ENCODE data around the gene C22orf31. TPM values are rescaled to one million over a fixed set of nuclear protein-coding genes. Genes with fewer than 3 reads are reported as not detected.

Gene C22orf31
- total RNA-seq, 1 experiment from 2014 or later = not detected

DNA sequence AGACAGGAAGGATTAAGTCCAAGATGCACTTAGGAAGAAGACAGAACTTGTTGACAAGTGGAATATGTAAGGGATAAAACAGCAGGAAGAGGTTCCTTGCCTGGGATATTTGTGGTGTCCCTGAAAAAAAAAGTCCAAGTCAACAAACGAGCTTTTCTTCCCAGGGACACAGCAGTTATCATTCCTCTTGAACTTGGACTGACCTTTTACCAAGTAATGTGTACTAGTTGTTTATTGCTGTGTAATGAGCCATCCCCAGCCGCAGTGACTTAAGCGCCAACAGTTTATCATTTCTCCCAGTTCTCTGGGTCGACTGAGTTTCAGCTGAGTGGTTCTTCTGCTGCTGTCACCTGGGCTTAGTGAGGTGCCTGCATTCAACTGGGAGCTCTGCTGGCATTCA is 48.2 kb upstream of the C22orf31 start:
- POLR2A ChIA-PET = no interaction called here
- Histone ChIP-seq H3K27me3 (ENCODE audit: control insufficient read depth, insufficient read depth, low read length) (no peaks in the 10 kb centered on the region), H3K27ac (ENCODE audit: low read length) (no peak overlapping the region), H3K9me3 (ENCODE audit: control insufficient read depth, insufficient read depth, low read depth, low read length) (no peaks in the 10 kb centered on the region), H3K36me3 (ENCODE audit: control insufficient read depth, insufficient read depth, low read length) (no peaks in the 10 kb centered on the region), H3K4me3 (ENCODE audit: low read depth in 2 of 2, low read length in 2 of 2) (no peak overlapping the region), H3K4me1 (ENCODE audit: control insufficient read depth, insufficient read depth, low read length) (no peaks in the 10 kb centered on the region)
- ATAC-seq (no peak), DNase-seq (ENCODE audit: low read depth, low spot score) (no peak)
- CTCF ChIA-PET = no interaction called here
- intact Hi-C loops (cut with micrococcal nuclease; ENCODE audit: unreplicated experiment) (no loop called here), in situ Hi-C loops (cut with HindIII; ENCODE audit: low pct_unique_long_range_greater_than_20kb, low sequenced_read_pairs) (no loop called here)
- BruUV-seq (replicated peaks) = no TSS peak
- TF ChIP-seq POLR2AphosphoS5 (IDR thresholded peaks at IDR 0.05; ENCODE audit: low read depth, low read length) (no peak), SIN3A (IDR thresholded peaks at IDR 0.05; ENCODE audit: borderline replicate concordance, insufficient read depth, low read depth, low read length) (no peak), TCF7L2 (IDR thresholded peaks at IDR 0.05; ENCODE audit: low read depth, low read length) (no peak)
- TF ChIP-seq, protein P1, sequence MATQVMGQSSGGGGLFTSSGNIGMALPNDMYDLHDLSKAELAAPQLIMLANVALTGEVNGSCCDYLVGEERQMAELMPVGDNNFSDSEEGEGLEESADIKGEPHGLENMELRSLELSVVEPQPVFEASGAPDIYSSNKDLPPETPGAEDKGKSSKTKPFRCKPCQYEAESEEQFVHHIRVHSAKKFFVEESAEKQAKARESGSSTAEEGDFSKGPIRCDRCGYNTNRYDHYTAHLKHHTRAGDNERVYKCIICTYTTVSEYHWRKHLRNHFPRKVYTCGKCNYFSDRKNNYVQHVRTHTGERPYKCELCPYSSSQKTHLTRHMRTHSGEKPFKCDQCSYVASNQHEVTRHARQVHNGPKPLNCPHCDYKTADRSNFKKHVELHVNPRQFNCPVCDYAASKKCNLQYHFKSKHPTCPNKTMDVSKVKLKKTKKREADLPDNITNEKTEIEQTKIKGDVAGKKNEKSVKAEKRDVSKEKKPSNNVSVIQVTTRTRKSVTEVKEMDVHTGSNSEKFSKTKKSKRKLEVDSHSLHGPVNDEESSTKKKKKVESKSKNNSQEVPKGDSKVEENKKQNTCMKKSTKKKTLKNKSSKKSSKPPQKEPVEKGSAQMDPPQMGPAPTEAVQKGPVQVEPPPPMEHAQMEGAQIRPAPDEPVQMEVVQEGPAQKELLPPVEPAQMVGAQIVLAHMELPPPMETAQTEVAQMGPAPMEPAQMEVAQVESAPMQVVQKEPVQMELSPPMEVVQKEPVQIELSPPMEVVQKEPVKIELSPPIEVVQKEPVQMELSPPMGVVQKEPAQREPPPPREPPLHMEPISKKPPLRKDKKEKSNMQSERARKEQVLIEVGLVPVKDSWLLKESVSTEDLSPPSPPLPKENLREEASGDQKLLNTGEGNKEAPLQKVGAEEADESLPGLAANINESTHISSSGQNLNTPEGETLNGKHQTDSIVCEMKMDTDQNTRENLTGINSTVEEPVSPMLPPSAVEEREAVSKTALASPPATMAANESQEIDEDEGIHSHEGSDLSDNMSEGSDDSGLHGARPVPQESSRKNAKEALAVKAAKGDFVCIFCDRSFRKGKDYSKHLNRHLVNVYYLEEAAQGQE (IDR thresholded peaks at IDR 0.05; ENCODE audit: insufficient read depth in 1 of 2, low read depth in 2 of 2, low read length in 1 of 2) = no peak

GRCh38 chr22:29108137-29108536 is 46.5 kb upstream of the C22orf31 start:
- in situ Hi-C loops (cut with HindIII; ENCODE audit: low pct_unique_long_range_greater_than_20kb, low sequenced_read_pairs) = no loop called here
- H3K4me3 ChIP-seq (ENCODE audit: low read depth in 2 of 2, low read length in 2 of 2) = no peak overlapping the region
- H3K27me3 ChIP-seq (ENCODE audit: control insufficient read depth, insufficient read depth, low read length) = no peaks in the 10 kb centered on the region
- ATAC-seq (no peak), DNase-seq (ENCODE audit: low read depth, low spot score) (no peak)
- TF ChIP-seq, protein P1 (IDR thresholded peaks at IDR 0.05; ENCODE audit: insufficient read depth in 1 of 2, low read depth in 2 of 2, low read length in 1 of 2) = no peak
- TF ChIP-seq, protein P2, sequence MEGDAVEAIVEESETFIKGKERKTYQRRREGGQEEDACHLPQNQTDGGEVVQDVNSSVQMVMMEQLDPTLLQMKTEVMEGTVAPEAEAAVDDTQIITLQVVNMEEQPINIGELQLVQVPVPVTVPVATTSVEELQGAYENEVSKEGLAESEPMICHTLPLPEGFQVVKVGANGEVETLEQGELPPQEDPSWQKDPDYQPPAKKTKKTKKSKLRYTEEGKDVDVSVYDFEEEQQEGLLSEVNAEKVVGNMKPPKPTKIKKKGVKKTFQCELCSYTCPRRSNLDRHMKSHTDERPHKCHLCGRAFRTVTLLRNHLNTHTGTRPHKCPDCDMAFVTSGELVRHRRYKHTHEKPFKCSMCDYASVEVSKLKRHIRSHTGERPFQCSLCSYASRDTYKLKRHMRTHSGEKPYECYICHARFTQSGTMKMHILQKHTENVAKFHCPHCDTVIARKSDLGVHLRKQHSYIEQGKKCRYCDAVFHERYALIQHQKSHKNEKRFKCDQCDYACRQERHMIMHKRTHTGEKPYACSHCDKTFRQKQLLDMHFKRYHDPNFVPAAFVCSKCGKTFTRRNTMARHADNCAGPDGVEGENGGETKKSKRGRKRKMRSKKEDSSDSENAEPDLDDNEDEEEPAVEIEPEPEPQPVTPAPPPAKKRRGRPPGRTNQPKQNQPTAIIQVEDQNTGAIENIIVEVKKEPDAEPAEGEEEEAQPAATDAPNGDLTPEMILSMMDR (IDR thresholded peaks at IDR 0.05) = no peak
- no peak for TF ChIP-seq SIN3A (IDR thresholded peaks at IDR 0.05; ENCODE audit: borderline replicate concordance, insufficient read depth, low read depth, low read length)
- no peak for TF ChIP-seq TCF7L2 (IDR thresholded peaks at IDR 0.05; ENCODE audit: low read depth, low read length)
- no peak for TF ChIP-seq POLR2AphosphoS5 (IDR thresholded peaks at IDR 0.05; ENCODE audit: low read depth, low read length)
- POLR2A ChIA-PET = interaction anchor here (0.6 kb wide), 1 partner anchor 473 kb away, joined by 4 read pairs; no protein-coding TSS in a partner anchor
- H3K4me1 ChIP-seq (ENCODE audit: control insufficient read depth, insufficient read depth, low read length) = no peaks in the 10 kb centered on the region
- H3K27ac ChIP-seq (ENCODE audit: low read length) = no peak overlapping the region
- H3K9me3 ChIP-seq (ENCODE audit: control insufficient read depth, insufficient read depth, low read depth, low read length) = no peaks in the 10 kb centered on the region
- no TSS peak for BruUV-seq (replicated peaks)
- H3K36me3 ChIP-seq (ENCODE audit: control insufficient read depth, insufficient read depth, low read length) = no peaks in the 10 kb centered on the region
- intact Hi-C loops (cut with micrococcal nuclease; ENCODE audit: unreplicated experiment) = no loop called here
- CTCF ChIA-PET = no interaction called here

Measured in Panc1 (cell line).